GM13976 (cell line): ENCODE data around the gene EFHC1.
A peak's percentile ranks its signal among the peaks of the same experiment; 100 is the strongest.

Source experiments
- DNase-seq: peaks from one replicate; pipeline ENCODE4 v3.0.0; 2012; ENCODE audit warnings: low spot score
- CTCF ChIP-seq: IDR thresholded peaks from 2 replicates; pipeline ENCODE4 v1.5.1; 2012; ENCODE audit warnings: borderline replicate concordance, mild to moderate bottlenecking; ENCODE audit not compliant: insufficient read depth; ENCODE audit errors: extremely low read depth, missing control alignments, control extremely low read depth
- in situ Hi-C: fragments of 300-500 bp; cut with MboI; formaldehyde crosslinking; loops from one replicate; pipeline ENCODE4 v1.12.0; 2022; ENCODE audit warnings: low sequenced_read_pairs, mixed read lengths, inconsistent platforms; ENCODE audit not compliant: unreplicated experiment

The EFHC1 gene

GRCh38 chr6:52534966-52535390, 114.8 kb downstream of the EFHC1 start:
- in situ Hi-C loops = no loop called here
- peak; percentile 31 for DNase-seq
- TF ChIP-seq CTCF = no peak

- in situ Hi-C loops = no loop called here
- TF ChIP-seq CTCF = no peak
Measured at GRCh38 chr6:52535711-52536423, 115.7 kb downstream of the EFHC1 start.

GRCh38 chr6:52536424-52536916, 116.3 kb downstream of the EFHC1 start:
- in situ Hi-C loops = no loop called here
- peak; percentile 38 for DNase-seq
- no peak for TF ChIP-seq CTCF

More at GRCh38 chr6:52535711-52536423, 115.7 kb downstream of the EFHC1 start:
- DNase-seq = no peak

- peak; percentile 50 for DNase-seq
- in situ Hi-C loops = no loop called here
- TF ChIP-seq CTCF = no peak
Measured at GRCh38 chr6:52537001-52537753, 117.0 kb downstream of the EFHC1 start.

- TF ChIP-seq CTCF = no peak
- in situ Hi-C loops = no loop called here
- no peak for DNase-seq
Measured at GRCh38 chr6:52538252-52538900, 118.2 kb downstream of the EFHC1 start.

GRCh38 chr6:52538901-52539354, 118.8 kb downstream of the EFHC1 start:
- no peak for DNase-seq
- TF ChIP-seq CTCF = no peak
- in situ Hi-C loops = no loop called here
